ENCODE measurements around the gene KIF26B. TPM values are rescaled to one million over a fixed set of nuclear protein-coding genes. Genes with fewer than 3 reads are reported as not detected.
A peak's percentile ranks its signal among the peaks of the same experiment; 100 is the strongest.

Gene KIF26B
- total RNA-seq, 1 donor from 2014 or later, result 3.4 TPM

DNA sequence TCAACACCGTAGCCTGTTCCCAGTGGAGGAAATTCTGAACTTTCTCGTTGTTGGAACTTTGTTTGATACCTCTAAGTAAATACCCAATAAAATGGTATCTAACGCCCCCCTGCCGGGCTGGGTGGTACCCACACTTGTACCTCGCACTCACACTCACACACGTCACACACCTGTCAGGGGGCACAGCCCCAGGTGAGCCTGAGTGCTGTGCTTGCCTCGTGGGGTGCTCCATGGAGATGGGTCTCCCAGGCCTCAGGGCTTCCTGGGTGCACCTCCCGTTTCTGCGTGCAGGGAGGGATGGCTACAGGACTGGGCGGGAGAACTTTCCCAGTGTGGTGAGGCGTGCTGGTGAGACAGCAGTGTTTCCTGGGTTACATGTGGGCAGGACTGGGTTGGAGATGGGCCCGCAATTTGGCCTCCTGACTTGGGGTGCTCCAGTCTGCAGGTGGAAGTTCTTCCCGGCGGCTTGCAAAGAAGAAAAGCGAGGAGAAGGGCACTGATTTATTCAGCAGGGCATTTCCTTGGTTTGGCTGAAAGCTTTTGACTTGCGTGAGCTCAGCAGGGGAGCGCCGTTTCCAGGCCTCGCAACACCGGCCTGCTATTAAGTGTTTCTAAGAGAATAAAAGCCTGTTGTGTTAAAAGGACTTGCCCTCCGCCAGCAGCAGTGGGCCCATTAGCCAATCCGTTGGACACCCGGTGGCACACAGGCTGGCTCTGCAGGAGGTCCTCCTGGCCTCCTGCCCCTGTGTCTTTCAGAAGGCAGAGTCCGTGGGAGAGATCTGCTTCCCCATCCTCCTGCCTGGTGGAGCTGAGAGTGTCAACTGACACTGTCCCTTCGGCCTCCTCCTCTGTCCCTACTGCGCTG lies 79.7 kb downstream of the KIF26B start:
- Mint-ChIP-seq H3K27me3 (ENCODE audit: unreplicated experiment) (no peaks in the 10 kb centered on the region), H3K27ac (ENCODE audit: unreplicated experiment) (no peak overlapping the region), H3K4me3 (ENCODE audit: unreplicated experiment) (no peak overlapping the region), H3K4me1 (ENCODE audit: unreplicated experiment) (peaks cover 7% of the 10 kb centered on the region), H3K9me3 (ENCODE audit: unreplicated experiment) (no peaks in the 10 kb centered on the region), H3K36me3 (ENCODE audit: low read depth, unreplicated experiment) (no peaks in the 10 kb centered on the region)
- TF ChIP-seq, protein P1, sequence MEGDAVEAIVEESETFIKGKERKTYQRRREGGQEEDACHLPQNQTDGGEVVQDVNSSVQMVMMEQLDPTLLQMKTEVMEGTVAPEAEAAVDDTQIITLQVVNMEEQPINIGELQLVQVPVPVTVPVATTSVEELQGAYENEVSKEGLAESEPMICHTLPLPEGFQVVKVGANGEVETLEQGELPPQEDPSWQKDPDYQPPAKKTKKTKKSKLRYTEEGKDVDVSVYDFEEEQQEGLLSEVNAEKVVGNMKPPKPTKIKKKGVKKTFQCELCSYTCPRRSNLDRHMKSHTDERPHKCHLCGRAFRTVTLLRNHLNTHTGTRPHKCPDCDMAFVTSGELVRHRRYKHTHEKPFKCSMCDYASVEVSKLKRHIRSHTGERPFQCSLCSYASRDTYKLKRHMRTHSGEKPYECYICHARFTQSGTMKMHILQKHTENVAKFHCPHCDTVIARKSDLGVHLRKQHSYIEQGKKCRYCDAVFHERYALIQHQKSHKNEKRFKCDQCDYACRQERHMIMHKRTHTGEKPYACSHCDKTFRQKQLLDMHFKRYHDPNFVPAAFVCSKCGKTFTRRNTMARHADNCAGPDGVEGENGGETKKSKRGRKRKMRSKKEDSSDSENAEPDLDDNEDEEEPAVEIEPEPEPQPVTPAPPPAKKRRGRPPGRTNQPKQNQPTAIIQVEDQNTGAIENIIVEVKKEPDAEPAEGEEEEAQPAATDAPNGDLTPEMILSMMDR (IDR thresholded peaks at IDR 0.05; ENCODE audit: unreplicated experiment), result no peak
- DNase-seq (ENCODE audit: low spot score), result no peak

DNA sequence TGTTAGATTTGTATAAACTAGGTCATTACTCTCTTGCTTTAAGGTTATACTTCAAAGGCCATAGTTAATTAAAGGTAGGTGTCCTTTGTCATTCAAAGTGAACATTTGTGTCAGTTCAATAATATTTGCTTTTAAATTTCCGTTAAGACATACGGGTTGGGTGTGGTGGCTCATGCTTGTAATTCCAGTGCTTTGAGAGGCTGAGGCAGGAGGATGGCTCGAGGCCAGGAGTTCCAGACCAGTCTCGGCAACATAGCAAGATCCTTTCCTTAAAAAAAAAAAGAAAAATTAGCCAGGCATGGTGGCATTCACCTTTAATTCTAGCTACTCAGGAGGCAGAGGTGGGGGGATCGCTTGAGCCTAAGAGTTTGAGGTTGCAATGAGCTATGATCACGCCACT lies 80.4 kb downstream of the KIF26B start:
- TF ChIP-seq, protein P1 (IDR thresholded peaks at IDR 0.05; ENCODE audit: unreplicated experiment), result no peak
- Mint-ChIP-seq H3K9me3 (ENCODE audit: unreplicated experiment) (no peaks in the 10 kb centered on the region), H3K27ac (ENCODE audit: unreplicated experiment) (no peak overlapping the region), H3K36me3 (ENCODE audit: low read depth, unreplicated experiment) (no peaks in the 10 kb centered on the region), H3K4me1 (ENCODE audit: unreplicated experiment) (peaks cover 7% of the 10 kb centered on the region), H3K27me3 (ENCODE audit: unreplicated experiment) (no peaks in the 10 kb centered on the region), H3K4me3 (ENCODE audit: unreplicated experiment) (no peak overlapping the region)
- DNase-seq (ENCODE audit: low spot score), result no peak

DNA sequence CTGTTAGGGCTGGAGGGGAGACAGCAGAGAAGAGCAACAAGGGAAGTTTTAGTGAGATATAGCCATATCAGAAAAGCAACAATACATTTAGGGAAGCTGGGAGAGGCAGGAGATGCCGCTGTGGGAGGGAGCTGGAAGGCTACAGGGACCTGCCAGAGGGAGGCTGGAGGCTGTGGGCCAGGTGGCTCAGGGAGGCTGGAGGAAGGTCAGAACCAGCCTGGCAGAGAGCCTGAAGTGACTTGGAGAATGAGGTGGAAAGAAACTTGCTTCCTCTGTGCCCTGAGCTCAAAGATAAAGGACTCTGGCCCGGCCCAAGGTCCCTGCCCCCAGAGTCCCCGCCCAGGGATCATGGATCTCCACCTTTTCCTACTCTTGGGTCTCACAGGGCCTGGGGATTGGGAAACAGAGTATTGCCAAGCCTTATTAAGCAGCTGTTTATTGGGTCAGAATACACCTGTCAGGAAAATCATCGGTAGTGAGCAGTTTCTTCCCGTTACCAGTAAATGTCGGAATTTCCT lies 85.9 kb downstream of the KIF26B start:
- no peak overlapping the region for H3K4me3 Mint-ChIP-seq (ENCODE audit: unreplicated experiment)

DNA sequence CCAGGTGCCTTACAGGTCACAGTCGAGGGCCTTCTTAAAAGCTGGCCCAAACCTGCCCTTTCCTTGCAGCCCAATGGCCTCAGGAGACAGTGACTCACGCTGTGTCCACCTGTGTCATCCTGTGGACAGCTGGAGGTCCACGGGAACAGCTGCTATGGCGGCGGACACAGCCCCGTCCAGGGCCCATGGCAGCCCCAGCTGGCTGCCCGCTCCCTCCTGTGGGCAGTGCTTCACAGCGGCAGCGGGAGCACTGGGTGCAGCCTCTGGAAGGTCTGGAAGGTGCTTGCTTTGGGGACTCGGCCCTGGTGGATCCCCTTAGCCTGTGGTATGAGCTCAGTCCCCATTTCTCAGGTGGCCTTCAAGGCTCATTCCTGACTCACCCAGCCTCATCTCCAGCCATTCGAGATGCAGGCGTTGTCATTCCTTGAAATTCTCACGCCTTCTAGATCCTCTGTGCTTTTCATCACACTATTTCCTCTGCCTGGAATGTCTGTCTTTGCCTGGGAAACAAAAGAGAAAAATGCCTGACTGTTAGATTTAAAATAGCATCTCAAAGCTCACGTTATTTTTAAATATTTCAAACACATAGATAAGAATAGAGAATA lies 86.8 kb downstream of the KIF26B start:
- no peaks in the 10 kb centered on the region for H3K27me3 Mint-ChIP-seq (ENCODE audit: unreplicated experiment)
- H3K36me3 Mint-ChIP-seq (ENCODE audit: low read depth, unreplicated experiment), result no peaks in the 10 kb centered on the region
- no peak for DNase-seq (ENCODE audit: low spot score)
- no peaks in the 10 kb centered on the region for H3K4me1 Mint-ChIP-seq (ENCODE audit: unreplicated experiment)
- H3K27ac Mint-ChIP-seq (ENCODE audit: unreplicated experiment), result no peak overlapping the region
- TF ChIP-seq, protein P1 (IDR thresholded peaks at IDR 0.05; ENCODE audit: unreplicated experiment), result no peak
- peak overlapping the region; percentile 56 for H3K4me3 Mint-ChIP-seq (ENCODE audit: unreplicated experiment)
- no peaks in the 10 kb centered on the region for H3K9me3 Mint-ChIP-seq (ENCODE audit: unreplicated experiment)

More for the DNA sequence above, 85.9 kb downstream of the KIF26B start:
- TF ChIP-seq, protein P1 (IDR thresholded peaks at IDR 0.05; ENCODE audit: unreplicated experiment), result no peak
- H3K9me3 Mint-ChIP-seq (ENCODE audit: unreplicated experiment), result no peaks in the 10 kb centered on the region
- peak overlapping the region; percentile 32 for H3K27ac Mint-ChIP-seq (ENCODE audit: unreplicated experiment)
- H3K27me3 Mint-ChIP-seq (ENCODE audit: unreplicated experiment), result no peaks in the 10 kb centered on the region
- no peaks in the 10 kb centered on the region for H3K4me1 Mint-ChIP-seq (ENCODE audit: unreplicated experiment)
- no peaks in the 10 kb centered on the region for H3K36me3 Mint-ChIP-seq (ENCODE audit: low read depth, unreplicated experiment)
- DNase-seq (ENCODE audit: low spot score), result no peak

DNA sequence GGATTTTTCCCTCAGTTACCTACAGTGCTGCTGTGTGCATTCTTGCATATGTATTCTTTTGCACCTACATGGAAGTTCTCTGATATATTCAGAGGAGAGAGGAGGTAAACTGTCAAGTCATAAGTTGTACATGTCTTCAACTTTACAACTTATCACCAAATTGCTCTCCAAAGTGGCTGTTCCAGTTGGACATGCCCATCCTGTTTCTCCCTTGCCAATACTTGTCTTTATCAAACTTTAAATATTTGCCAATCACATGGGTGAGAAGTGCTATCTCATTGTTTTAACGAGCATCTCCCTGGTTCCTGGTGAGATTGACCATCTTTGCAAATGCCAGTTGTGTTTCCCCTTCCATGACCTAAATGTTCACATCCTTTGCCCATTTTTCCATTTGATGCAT lies 88.2 kb downstream of the KIF26B start:
- no peaks in the 10 kb centered on the region for H3K27me3 Mint-ChIP-seq (ENCODE audit: unreplicated experiment)
- H3K4me3 Mint-ChIP-seq (ENCODE audit: unreplicated experiment), result no peak overlapping the region
- H3K9me3 Mint-ChIP-seq (ENCODE audit: unreplicated experiment), result no peaks in the 10 kb centered on the region
- no peaks in the 10 kb centered on the region for H3K4me1 Mint-ChIP-seq (ENCODE audit: unreplicated experiment)
- H3K27ac Mint-ChIP-seq (ENCODE audit: unreplicated experiment), result no peak overlapping the region
- TF ChIP-seq, protein P1 (IDR thresholded peaks at IDR 0.05; ENCODE audit: unreplicated experiment), result no peak
- DNase-seq (ENCODE audit: low spot score), result no peak
- no peaks in the 10 kb centered on the region for H3K36me3 Mint-ChIP-seq (ENCODE audit: low read depth, unreplicated experiment)
